ENCODE measurements around the gene XPO5.
A peak's percentile ranks its signal among the peaks of the same experiment; 100 is the strongest.
"Not testable (repeated sequence)": the region's sequence is repeated elsewhere in the genome, so short reads cannot be mapped to it uniquely, and the experiment has no call there.

The XPO5 gene

DNA sequence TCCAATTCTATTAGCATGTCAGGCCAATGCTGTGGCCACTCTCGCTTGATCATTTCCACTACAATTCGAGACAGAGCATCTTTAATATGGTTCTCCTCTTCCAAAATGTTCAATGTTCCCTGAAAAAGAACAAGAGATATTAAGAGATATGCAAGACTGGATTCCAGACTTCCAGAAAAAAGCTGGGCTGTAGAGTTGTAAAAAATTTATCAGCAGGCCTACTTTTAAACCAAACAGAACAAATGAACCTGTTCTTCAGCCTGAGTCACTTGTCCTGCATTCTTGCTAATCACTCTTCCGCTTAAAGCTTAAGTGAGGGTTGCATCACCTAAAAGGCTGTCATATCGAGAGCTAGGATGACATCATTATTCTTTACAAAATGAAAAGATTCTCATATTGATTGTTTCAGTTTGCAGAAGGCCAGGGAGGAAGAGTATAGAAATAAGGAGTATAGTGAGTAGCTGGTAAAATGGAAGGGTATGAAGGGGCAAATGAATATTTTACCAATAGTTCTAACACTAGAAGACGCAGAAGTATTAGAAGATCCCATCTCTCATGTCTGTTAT lies 4.9 kb downstream of the XPO5 start:
- peaks cover 20% of the 10 kb centered on the region for H3K4me1 Mint-ChIP-seq (ENCODE audit: low read depth)
- H3K36me3 Mint-ChIP-seq (ENCODE audit: low read depth): peaks cover 41% of the 10 kb centered on the region
- H3K27ac Mint-ChIP-seq: peak overlapping the region; percentile 91
- DNase-seq (ENCODE audit: low spot score): peak; percentile 27
- H3K9me3 Mint-ChIP-seq: no peaks in the 10 kb centered on the region
- no peaks in the 10 kb centered on the region for H3K27me3 Mint-ChIP-seq (ENCODE audit: low read depth)
- peak overlapping the region; percentile 37 for H3K4me3 Mint-ChIP-seq

DNA sequence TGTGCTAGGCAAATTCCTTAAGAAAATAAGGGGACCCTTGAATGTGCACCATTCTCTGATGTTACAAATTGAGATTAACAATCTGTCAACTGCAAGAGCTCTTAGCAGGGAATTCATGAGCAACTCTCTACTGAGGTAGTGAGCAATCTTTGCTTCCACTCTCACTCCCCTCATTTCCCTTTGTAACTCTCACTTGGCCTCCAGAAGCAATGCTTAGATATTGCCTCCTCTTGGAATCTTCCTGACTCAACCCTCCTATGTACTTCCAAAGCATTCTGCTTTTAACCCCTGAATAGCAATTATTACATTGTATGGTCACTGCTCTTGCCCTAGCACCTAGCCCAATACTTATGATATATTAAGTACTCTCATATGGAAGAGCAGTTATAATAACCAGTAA lies 16.5 kb downstream of the XPO5 start:
- Mint-ChIP-seq H3K4me3 (no peak overlapping the region), H3K36me3 (ENCODE audit: low read depth) (peaks cover 62% of the 10 kb centered on the region), H3K27ac (no peak overlapping the region), H3K27me3 (ENCODE audit: low read depth) (no peaks in the 10 kb centered on the region), H3K4me1 (ENCODE audit: low read depth) (no peaks in the 10 kb centered on the region), H3K9me3 (no peaks in the 10 kb centered on the region)
- DNase-seq (ENCODE audit: low spot score): no peak

DNA sequence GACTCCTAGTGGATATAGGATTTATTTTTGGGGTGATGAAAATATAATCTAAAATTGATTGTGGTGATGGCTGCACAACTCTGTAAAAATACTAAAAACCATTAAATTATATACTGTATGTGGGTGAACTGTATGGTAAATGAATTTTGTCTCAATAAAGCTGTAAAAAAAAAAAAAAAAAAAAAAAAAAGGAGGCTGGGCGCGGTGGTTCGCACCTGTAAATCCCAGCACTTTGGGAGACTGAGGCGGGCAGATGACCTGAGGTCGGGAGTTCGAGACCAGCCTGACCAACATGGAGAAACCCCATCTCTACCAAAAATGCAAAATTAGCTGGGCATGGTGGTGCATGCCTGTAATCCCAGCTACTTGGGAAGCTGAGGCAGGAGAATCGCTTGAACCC lies 18.2 kb downstream of the XPO5 start:
- H3K27ac Mint-ChIP-seq; DNase-seq (ENCODE audit: low spot score); H3K4me1 Mint-ChIP-seq (ENCODE audit: low read depth); H3K27me3 Mint-ChIP-seq (ENCODE audit: low read depth); H3K9me3 Mint-ChIP-seq; H3K4me3 Mint-ChIP-seq: not testable (repeated sequence)
- H3K36me3 Mint-ChIP-seq (ENCODE audit: low read depth): peaks cover 67% of the 10 kb centered on the region

DNA sequence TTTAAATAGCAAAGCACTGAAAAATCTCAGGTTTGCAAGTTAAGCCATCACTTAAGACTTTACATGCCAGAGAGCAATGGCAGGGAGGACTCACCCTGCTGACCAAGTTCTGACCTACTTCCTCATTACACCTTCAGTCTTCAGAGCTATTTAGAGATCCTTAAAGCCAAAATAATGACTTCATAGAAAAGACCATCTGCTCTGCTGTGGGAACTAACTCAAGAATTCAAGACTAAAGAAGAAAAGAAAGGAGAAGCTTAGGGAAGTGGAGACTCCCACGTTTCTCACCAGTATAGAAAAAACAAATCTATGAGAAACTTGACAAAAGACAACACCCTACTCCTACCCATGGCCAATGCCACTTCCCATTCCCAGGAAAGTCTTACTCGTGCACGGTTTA lies 28.6 kb downstream of the XPO5 start:
- no peaks in the 10 kb centered on the region for H3K9me3 Mint-ChIP-seq
- no peak overlapping the region for H3K4me3 Mint-ChIP-seq
- H3K27me3 Mint-ChIP-seq (ENCODE audit: low read depth): no peaks in the 10 kb centered on the region
- no peak for DNase-seq (ENCODE audit: low spot score)
- H3K27ac Mint-ChIP-seq: peak overlapping the region; percentile 1
- H3K36me3 Mint-ChIP-seq (ENCODE audit: low read depth): peaks cover 55% of the 10 kb centered on the region
- H3K4me1 Mint-ChIP-seq (ENCODE audit: low read depth): no peaks in the 10 kb centered on the region

DNA sequence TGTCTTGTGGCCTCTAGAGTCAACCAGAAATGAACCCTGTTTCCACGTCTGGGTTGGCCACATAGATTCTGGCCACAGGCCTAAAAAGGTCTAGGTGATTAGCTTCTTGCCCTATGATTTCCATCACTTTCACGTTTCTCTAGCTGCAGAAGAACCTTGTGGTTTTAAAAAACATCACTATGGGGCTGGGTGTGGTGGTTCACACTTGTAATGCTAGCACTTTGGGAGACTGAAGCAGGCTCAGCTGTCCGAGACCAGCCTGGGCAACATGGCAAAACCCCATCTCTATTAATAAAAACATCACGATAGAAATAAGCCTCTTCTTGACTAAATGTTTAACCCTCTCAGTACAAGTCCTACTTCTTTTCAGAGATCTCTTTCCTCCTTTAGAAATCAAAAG lies 31.4 kb downstream of the XPO5 start:
- Mint-ChIP-seq H3K9me3 (no peaks in the 10 kb centered on the region), H3K27ac (no peak overlapping the region), H3K4me1 (ENCODE audit: low read depth) (peaks cover 1% of the 10 kb centered on the region), H3K4me3 (no peak overlapping the region), H3K36me3 (ENCODE audit: low read depth) (peaks cover 53% of the 10 kb centered on the region), H3K27me3 (ENCODE audit: low read depth) (no peaks in the 10 kb centered on the region)
- DNase-seq (ENCODE audit: low spot score): no peak

DNA sequence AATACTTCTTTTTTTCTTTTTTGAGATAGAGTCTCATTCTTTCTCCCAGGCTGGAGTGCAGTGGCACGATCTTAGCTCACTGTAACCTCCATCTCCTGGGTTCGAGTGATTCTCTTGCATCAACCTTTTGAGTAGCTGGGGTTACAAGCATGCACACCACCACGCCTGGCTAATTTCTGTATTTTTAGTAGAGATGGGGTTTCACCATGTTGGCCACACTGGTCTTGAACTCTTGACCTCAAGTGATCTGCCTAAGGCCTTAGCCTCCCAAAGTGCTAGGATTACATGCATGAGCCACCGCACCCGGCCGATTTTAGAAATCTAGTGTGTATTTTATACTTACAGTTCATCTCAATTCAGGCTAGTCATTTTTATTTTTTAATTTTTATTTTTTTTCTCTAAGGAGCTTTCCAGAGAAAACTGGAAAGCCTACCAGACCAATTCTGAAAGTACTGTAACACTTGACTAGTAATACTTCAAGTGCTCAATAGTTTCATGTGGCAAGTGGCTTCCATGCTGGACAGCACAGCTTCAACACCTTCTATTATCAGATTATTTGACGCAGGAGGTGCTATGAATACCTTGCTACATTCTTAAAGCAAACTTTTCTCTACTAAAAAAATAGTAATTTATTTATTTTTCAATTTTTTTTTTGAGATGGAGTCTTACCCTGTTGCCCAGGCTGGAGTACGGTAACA lies 33.9 kb downstream of the XPO5 start:
- Mint-ChIP-seq H3K4me3 (no peak overlapping the region), H3K27ac (no peak overlapping the region), H3K36me3 (ENCODE audit: low read depth) (peaks cover 48% of the 10 kb centered on the region), H3K4me1 (ENCODE audit: low read depth) (peaks cover 1% of the 10 kb centered on the region), H3K9me3 (no peaks in the 10 kb centered on the region), H3K27me3 (ENCODE audit: low read depth) (no peaks in the 10 kb centered on the region)
- no peak for DNase-seq (ENCODE audit: low spot score)

DNA sequence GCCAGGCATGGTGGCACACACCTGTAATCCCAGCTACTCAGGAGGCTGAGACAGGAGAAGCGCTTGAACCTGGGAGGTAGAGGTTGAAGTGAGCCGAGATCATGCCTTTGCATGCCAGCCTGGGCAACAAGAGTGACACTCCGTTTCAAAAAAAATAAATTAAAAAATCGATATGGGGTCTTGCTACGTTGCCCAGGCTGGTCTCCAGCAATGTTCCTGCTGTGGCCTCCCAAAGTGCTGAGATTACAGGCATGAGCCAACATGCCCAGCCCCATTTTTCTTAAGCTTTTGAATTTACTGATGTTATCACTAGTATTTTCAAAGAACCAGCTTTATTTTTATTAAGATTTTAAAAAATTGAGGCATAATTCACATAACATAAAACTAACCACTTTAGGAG lies 35.3 kb downstream of the XPO5 start:
- H3K27ac Mint-ChIP-seq: no peak overlapping the region
- H3K4me3 Mint-ChIP-seq: no peak overlapping the region

DNA sequence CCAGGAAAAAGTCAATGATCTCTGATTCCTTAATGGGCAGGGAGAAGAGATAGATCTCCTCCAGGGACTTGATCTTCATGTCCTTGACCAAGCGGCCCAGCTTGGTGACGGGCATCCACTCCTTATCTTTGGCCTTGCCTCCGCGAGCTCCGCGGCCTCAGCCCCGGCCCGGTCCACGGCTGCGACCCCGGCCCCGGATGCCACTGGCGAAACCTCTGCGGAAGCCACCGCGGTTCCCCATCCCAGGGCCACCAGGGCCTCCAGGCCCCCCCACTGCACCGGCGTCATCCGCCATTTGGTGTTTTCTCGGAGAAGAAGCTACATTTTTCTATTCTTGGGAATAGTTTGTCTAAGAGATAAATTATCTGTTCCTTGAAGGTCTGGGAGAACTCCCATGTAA lies 36.4 kb downstream of the XPO5 start:
- peaks cover 32% of the 10 kb centered on the region for H3K36me3 Mint-ChIP-seq (ENCODE audit: low read depth)
- H3K27me3 Mint-ChIP-seq (ENCODE audit: low read depth): not testable (repeated sequence)

More for the DNA sequence above, 35.3 kb downstream of the XPO5 start:
- H3K27me3 Mint-ChIP-seq (ENCODE audit: low read depth): no peaks in the 10 kb centered on the region
- H3K4me1 Mint-ChIP-seq (ENCODE audit: low read depth): peaks cover 1% of the 10 kb centered on the region
- peaks cover 38% of the 10 kb centered on the region for H3K36me3 Mint-ChIP-seq (ENCODE audit: low read depth)
- no peaks in the 10 kb centered on the region for H3K9me3 Mint-ChIP-seq
- no peak for DNase-seq (ENCODE audit: low spot score)

DNA sequence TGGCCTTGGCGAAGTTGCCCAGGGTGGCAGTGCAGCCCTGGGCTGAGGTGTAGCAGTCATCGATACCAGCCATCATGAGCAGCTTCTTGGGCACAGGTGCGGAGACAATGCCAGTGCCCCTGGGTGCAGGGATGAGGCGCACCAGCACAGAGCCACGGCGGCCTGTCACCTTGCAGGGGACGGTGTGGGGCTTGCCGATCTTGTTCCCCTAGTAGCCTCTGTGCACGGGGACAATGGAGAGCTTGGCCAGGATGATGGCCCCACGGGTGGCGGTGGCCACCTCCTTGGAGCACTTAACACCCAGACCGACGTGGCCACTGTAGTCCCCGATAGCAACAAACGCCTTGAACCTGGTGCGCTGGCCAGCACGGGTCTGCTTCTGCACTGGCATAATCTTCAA lies 36.9 kb downstream of the XPO5 start:
- H3K36me3 Mint-ChIP-seq (ENCODE audit: low read depth): peaks cover 29% of the 10 kb centered on the region
- H3K9me3 Mint-ChIP-seq: not testable (repeated sequence)

More for the DNA sequence above, 36.4 kb downstream of the XPO5 start:
- DNase-seq (ENCODE audit: low spot score); H3K9me3 Mint-ChIP-seq; H3K4me1 Mint-ChIP-seq (ENCODE audit: low read depth); H3K4me3 Mint-ChIP-seq; H3K27ac Mint-ChIP-seq: not testable (repeated sequence)

DNA sequence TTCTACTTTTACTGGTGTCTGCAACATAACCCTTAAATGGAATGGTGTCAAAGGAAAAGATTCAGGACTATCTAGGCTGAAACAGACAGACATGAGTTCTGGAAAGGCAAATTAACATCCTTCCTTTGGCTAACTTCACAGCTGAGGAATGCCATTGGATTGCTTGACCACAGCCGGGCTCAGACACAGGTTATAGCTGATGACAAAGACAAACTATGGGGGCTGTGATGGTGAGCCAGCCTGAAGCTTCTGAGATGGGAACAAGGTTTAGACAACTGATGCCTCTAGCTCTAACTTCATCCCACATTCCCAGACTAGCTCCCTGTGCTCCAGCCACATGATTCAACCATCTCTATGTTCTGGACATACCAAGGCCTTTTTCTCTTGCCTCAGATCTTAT lies 43.6 kb downstream of the XPO5 start:
- Mint-ChIP-seq H3K36me3 (ENCODE audit: low read depth) (peaks cover 41% of the 10 kb centered on the region), H3K4me3 (no peak overlapping the region), H3K9me3 (no peaks in the 10 kb centered on the region), H3K27ac (no peak overlapping the region), H3K4me1 (ENCODE audit: low read depth) (no peaks in the 10 kb centered on the region), H3K27me3 (ENCODE audit: low read depth) (no peaks in the 10 kb centered on the region)
- no peak for DNase-seq (ENCODE audit: low spot score)

More for the DNA sequence above, 36.9 kb downstream of the XPO5 start:
- DNase-seq (ENCODE audit: low spot score); H3K4me3 Mint-ChIP-seq; H3K27me3 Mint-ChIP-seq (ENCODE audit: low read depth); H3K4me1 Mint-ChIP-seq (ENCODE audit: low read depth); H3K27ac Mint-ChIP-seq: not testable (repeated sequence)

DNA sequence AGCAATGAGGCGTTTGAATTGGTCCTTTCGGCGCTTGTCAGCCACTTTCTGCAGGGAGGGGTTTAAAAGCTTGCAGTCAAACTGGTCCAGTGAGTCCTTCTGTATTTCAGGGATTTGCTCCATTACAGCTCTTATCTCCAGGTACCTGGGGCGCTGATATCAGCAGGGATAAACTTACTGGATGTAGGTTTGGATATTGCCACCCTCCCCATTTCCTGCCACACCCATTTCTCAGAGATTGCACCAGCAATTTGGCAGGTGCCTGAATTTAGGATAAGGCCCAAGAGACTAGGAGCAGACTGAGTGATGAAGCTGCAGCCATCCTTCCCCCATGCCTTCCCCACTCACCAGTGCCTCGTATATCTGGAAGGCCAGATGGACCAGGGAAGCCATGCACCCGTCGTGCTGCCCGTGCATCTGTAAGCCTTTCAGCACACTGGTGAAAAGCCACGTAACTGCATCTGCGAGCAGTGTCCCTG lies 51.3 kb downstream of the XPO5 start:
- no peaks in the 10 kb centered on the region for H3K27me3 Mint-ChIP-seq (ENCODE audit: low read depth)
- H3K36me3 Mint-ChIP-seq (ENCODE audit: low read depth): peaks cover 61% of the 10 kb centered on the region
- peaks cover 9% of the 10 kb centered on the region for H3K4me1 Mint-ChIP-seq (ENCODE audit: low read depth)
- no peak overlapping the region for H3K27ac Mint-ChIP-seq
- H3K4me3 Mint-ChIP-seq: no peak overlapping the region
- no peaks in the 10 kb centered on the region for H3K9me3 Mint-ChIP-seq
- no peak for DNase-seq (ENCODE audit: low spot score)

DNA sequence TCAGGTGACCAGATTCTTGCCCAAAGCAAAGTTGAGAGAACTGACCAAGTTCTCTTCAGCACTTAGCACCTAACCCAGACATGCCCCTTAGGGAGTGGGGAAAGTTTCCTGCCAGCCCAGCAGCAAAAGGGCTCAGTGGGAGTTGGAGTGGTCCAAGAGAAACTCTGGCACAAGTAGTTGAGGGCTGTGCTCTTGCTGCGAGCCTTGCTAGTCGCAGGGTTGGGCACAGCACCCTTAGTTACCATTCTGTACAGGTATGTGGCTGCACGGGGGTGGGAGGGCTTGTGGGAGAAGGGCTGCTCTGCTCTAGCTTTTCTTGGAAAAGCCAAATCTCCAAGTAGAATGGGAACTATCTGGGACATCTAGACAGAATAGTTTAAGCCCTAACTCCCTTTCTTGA lies 52.6 kb downstream of the XPO5 start:
- H3K36me3 Mint-ChIP-seq (ENCODE audit: low read depth): peaks cover 61% of the 10 kb centered on the region
- no peaks in the 10 kb centered on the region for H3K27me3 Mint-ChIP-seq (ENCODE audit: low read depth)
- no peak overlapping the region for H3K27ac Mint-ChIP-seq

DNA sequence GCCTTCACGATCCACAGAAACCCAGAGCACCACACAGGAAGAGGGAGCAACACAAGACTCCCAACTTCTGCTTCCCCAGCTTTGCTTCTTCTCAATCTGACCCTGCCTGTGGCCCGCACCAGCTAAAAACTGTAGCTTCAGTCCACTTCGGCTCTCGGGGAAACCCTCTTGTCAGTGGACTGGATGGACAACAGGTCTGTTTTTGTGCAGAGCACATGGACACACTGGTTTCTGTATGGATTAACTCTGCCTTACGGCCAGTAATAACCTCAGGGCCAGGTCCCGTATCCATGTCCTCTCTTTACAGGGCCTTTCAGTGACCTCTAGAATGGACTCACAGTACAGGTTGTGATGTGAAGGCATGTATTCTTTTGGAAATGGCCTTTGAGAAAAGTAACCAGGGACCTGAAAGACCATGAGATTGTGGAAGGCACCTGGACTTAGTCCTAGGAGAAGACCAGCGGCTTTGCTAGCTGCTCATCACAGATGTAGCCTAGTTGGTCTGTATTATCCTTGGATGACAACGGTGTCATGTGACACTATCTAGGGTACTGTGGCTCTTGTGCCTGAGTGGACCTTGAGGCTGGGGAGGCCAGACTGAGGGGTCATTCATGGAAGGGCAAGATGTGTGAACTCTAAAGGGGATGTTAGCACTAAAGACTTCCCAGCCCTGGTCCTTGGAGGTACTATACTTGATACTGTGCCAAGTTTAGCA lies 53.1 kb downstream of the XPO5 start:
- no peak overlapping the region for H3K4me3 Mint-ChIP-seq
- H3K27ac Mint-ChIP-seq: no peak overlapping the region
- H3K4me1 Mint-ChIP-seq (ENCODE audit: low read depth): peaks cover 9% of the 10 kb centered on the region
- H3K36me3 Mint-ChIP-seq (ENCODE audit: low read depth): peaks cover 55% of the 10 kb centered on the region
- H3K9me3 Mint-ChIP-seq: no peaks in the 10 kb centered on the region
- no peak for DNase-seq (ENCODE audit: low spot score)
- H3K27me3 Mint-ChIP-seq (ENCODE audit: low read depth): no peaks in the 10 kb centered on the region

More for the DNA sequence above, 52.6 kb downstream of the XPO5 start:
- H3K4me3 Mint-ChIP-seq: no peak overlapping the region
- H3K4me1 Mint-ChIP-seq (ENCODE audit: low read depth): peaks cover 9% of the 10 kb centered on the region
- H3K9me3 Mint-ChIP-seq: no peaks in the 10 kb centered on the region
- DNase-seq (ENCODE audit: low spot score): no peak

DNA sequence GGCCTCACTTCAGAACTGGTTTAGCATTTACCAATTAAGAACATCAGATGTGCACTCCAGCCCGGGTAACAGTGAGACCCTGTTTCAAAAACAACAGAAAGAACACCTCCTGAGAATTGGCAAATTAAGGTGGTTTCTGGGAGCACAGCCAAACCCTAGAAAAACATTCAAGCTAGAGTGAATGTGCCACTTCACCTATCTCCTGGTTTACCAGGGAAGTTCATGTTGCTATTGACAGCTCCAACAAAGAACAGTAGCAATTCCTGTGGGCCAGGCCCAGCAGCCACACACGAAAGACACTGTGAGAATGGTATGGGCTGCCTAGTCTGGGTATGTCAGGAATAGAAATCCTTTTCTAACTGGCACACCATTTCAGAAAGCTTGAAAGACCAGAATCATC lies 54.0 kb downstream of the XPO5 start:
- no peaks in the 10 kb centered on the region for H3K27me3 Mint-ChIP-seq (ENCODE audit: low read depth)
- DNase-seq (ENCODE audit: low spot score): no peak
- peaks cover 9% of the 10 kb centered on the region for H3K4me1 Mint-ChIP-seq (ENCODE audit: low read depth)
- H3K27ac Mint-ChIP-seq: no peak overlapping the region
- peaks cover 47% of the 10 kb centered on the region for H3K36me3 Mint-ChIP-seq (ENCODE audit: low read depth)
- no peak overlapping the region for H3K4me3 Mint-ChIP-seq
- H3K9me3 Mint-ChIP-seq: no peaks in the 10 kb centered on the region
